Omental fat pad (tissue), 4 donors: ENCODE results near the gene ZC3H7A. TPM values are rescaled to one million over a fixed set of nuclear protein-coding genes. Genes with fewer than 3 reads are reported as not detected.
"Not testable (repeated sequence)": the region's sequence is repeated elsewhere in the genome, so short reads cannot be mapped to it uniquely, and the experiment has no call there.

ENCODE experiments used
- ATAC-seq: fragments of 150-250 bp; one replicate; pipeline ENCODE4 v1.9.1; 2016; ENCODE audit warnings: mild to moderate bottlenecking, moderate library complexity; ENCODE audit not compliant: low FRiP score
- DNase-seq: peaks from one replicate; pipeline ENCODE4 v3.0.0-alpha.2; 2019; ENCODE audit warnings: low spot score
- CTCF ChIP-seq, 3 donors: fragments of 450-650 bp; IDR thresholded peaks; one replicate each; pipeline ENCODE4 v1.5.1; 2016 to 2017; ENCODE audit warnings: antibody characterized with exemption in 3 of 3, mild to moderate bottlenecking in 3 of 3, moderate library complexity in 2 of 3
- total RNA-seq, 4 donors: library from RNA; depleted of rRNA; stranded (reverse); fragments of >200 nt; gene quantifications; one replicate each; pipeline ENCODE4 v1.1.0, GENCODE V29; 2016

ZC3H7A gene
- total RNA-seq, 4 donors from 2014 or later = 38.0 to 74.7 (median 53.6) TPM

GRCh38 chr16:11835891-11836649 is 39.0 kb upstream of the ZC3H7A start:
- ATAC-seq (no peak), DNase-seq (no peak)
- no peak for TF ChIP-seq CTCF (IDR thresholded peaks at IDR 0.05)

GRCh38 chr16:11835309-11835708 is 38.3 kb upstream of the ZC3H7A start:
- ATAC-seq = no peak
- no peak for TF ChIP-seq CTCF (IDR thresholded peaks at IDR 0.05)
- no peak for DNase-seq

GRCh38 chr16:11833951-11834695 is 37.1 kb upstream of the ZC3H7A start:
- TF ChIP-seq CTCF (IDR thresholded peaks at IDR 0.05) = no peak
- ATAC-seq (peak; percentile 75), DNase-seq (no peak)

- ATAC-seq = no peak
- no peak for DNase-seq
- no peak for TF ChIP-seq CTCF (IDR thresholded peaks at IDR 0.05)
These were observed 31.6 kb upstream of the ZC3H7A start for GRCh38 chr16:11828696-11829095.

GRCh38 chr16:11825520-11826165 is 28.6 kb upstream of the ZC3H7A start:
- not testable (repeated sequence) for DNase-seq, ATAC-seq

- no peak for TF ChIP-seq CTCF (IDR thresholded peaks at IDR 0.05)
- DNase-seq = no peak
- peak; percentile 44 for ATAC-seq
These were observed 27.3 kb upstream of the ZC3H7A start for GRCh38 chr16:11824362-11824761.

GRCh38 chr16:11823645-11824044 is 26.6 kb upstream of the ZC3H7A start:
- not testable (repeated sequence) for DNase-seq, ATAC-seq
